Esophagus squamous epithelium (tissue), 5 donors: ENCODE data around the gene RAB36. TPM values are rescaled to one million over a fixed set of nuclear protein-coding genes. Genes with fewer than 3 reads are reported as not detected.

ENCODE experiments used
- DNase-seq: peaks from one replicate; lab custom pipeline; 2025; lab: John Stamatoyannopoulos, UW
- H3K27ac ChIP-seq, 4 donors: fragments of 200-600 bp; sonication (generic); one replicate each; pipeline ENCODE4 v1.5.1; 2016 to 2019; ENCODE audit warnings: mild to moderate bottlenecking in 1 of 4
- H3K27me3 ChIP-seq, 4 donors: fragments of 200-600 bp; sonication (generic); 1 replicate in 3 of 4; 2 replicates in 1 of 4; pipeline versions ENCODE4 v1.5.1 to v1.6.0; 2017 to 2021; ENCODE audit warnings: antibody characterized with exemption in 1 of 4
- H3K36me3 ChIP-seq, 3 donors: fragments of 200-600 bp; sonication (generic); one replicate each; pipeline ENCODE4 v1.5.1; 2016 to 2019
- H3K4me1 ChIP-seq, 3 donors: fragments of 200-600 bp; sonication (generic); one replicate each; pipeline ENCODE4 v1.5.1; 2017 to 2019
- H3K4me3 ChIP-seq, 4 donors: fragments of 200-600 bp; sonication (generic); 1 replicate in 3 of 4; 2 replicates in 1 of 4; pipeline ENCODE4 v1.5.1; 2016 to 2019; ENCODE audit warnings: mild to moderate bottlenecking in 2 of 4, moderate library complexity in 1 of 4
- H3K9me3 ChIP-seq, 3 donors: fragments of 200-600 bp; sonication (generic); one replicate each; pipeline ENCODE4 v1.5.1; 2016 to 2019
- CTCF ChIP-seq, 6 experiments: fragments of 450-650 bp in 4 of 6; fragments of 200-600 bp in 2 of 6; sonication (generic) in 2 of 6; IDR thresholded peaks; one replicate each; pipeline ENCODE4 v1.5.1; 2016 to 2019; ENCODE audit warnings: antibody characterized with exemption in 6 of 6, mild to moderate bottlenecking in 4 of 6, moderate library complexity in 4 of 6
- POLR2A ChIP-seq, 4 donors: fragments of 450-650 bp; IDR thresholded peaks; one replicate each; pipeline ENCODE4 v1.6.1; 2017; ENCODE audit warnings: antibody characterized with exemption in 4 of 4, mild to moderate bottlenecking in 4 of 4, moderate library complexity in 3 of 4
- WGBS, 2 donors: methylation state at CpG; one replicate each; pipeline ENCODE4 v1.1.5; 2018; 5-methylcytosine and 5-hydroxymethylcytosine counted together
- intact Hi-C: fragments of 100-400 bp; cut with DNase I; formaldehyde crosslinking; loops from one replicate; pipeline ENCODE4 v1.15.0; 2022
- total RNA-seq, 4 donors: library from RNA; depleted of rRNA; stranded (reverse); fragments of >200 nt; gene quantifications; one replicate each; pipeline ENCODE4 v1.1.0, GENCODE V29; 2016
- donor health status: DM: yes; HTN: yes; CAD: no.

Gene RAB36
- total RNA-seq, 4 donors from 2014 or later = 1.4 to 3.9 (median 2.3) TPM

DNA sequence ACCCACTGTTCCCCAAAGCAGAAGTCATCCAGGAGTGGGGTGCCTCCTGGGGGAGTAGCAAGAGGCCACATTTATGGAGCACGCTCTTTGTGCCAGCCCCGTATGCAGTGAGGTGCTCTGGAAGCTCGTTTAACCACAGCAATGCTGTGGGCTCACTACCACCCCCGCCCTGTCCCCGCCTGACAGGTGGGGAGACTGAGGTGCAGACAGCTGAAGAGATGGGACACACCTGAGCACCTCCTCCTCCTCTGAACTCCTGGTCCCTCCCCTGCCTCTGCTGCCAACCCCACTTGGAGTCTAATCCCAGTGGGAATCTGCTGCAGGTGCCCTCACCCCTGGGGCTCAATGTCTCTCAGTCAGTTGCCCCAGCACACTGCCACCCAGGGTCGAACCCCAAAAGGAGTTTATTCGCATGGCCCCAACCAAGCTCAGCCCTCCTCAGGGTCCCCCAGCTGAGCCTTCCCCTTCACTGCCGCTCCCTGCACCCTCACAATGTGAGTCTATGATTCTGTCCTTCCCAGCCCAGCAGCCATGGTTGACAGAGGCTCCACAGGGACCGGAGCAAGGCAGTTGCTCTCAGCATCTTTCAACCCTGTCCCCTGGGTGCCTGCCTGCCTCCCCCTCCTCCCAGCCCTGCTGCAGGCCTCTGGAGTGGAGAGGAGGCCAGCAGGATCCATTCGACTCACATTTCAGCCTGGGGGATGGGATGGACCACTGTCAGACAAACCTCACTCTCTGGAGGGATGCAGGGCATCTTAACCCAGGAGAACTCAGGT, 21.8 kb downstream of the RAB36 start:
- H3K9me3 ChIP-seq = no peaks in the 10 kb centered on the region
- no peak overlapping the region for H3K4me3 ChIP-seq
- no peaks in the 10 kb centered on the region for H3K36me3 ChIP-seq
- H3K27me3 ChIP-seq = no peaks in the 10 kb centered on the region
- intact Hi-C loops = no loop called here
- TF ChIP-seq POLR2A (IDR thresholded peaks at IDR 0.05) = no peak
- no peak for TF ChIP-seq CTCF (IDR thresholded peaks at IDR 0.05)
- peaks cover 0 to 12% (median 8%) of the 10 kb centered on the region in 3 donors for H3K4me1 ChIP-seq
- 69 to 81% methylated on average over 2 to 5 of the region's 10 CpGs for WGBS, 2 donors
- DNase-seq = no peak
- H3K27ac ChIP-seq = no peak overlapping the region

GRCh38 chr22:23168391-23169042, 23.2 kb downstream of the RAB36 start:
- Histone ChIP-seq H3K27me3 (no peaks in the 10 kb centered on the region), H3K27ac (no peak overlapping the region), H3K36me3 (no peaks in the 10 kb centered on the region), H3K4me1 (peaks cover 0 to 7% (median 6%) of the 10 kb centered on the region in 3 donors), H3K9me3 (no peaks in the 10 kb centered on the region), H3K4me3 (no peak overlapping the region)
- 94 to 100% methylated on average over 3 to 6 of the region's 9 CpGs for WGBS, 2 donors
- TF ChIP-seq CTCF (IDR thresholded peaks at IDR 0.05) (no peak), POLR2A (IDR thresholded peaks at IDR 0.05) (no peak)
- intact Hi-C loops = no loop called here
- no peak for DNase-seq

DNA sequence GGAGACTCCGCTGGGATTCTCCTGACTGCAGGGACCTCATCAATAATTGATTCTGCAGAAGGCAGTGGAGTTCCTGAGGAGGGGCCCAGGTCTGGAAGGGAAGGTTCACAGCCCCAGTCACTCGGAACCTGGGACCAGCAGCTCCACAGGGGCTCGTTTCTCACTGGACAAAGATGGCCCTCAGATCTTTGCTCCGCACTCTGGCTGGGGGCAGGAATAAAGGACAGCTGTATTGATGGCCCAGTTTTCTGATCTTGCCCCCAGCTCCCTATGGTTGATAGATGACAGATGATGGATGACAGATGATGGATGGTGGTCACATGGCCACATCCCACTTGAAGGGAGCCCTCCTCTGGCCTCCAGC, 23.7 kb downstream of the RAB36 start:
- WGBS, 2 donors = 92% methylated on average over 2 of the region's 4 CpGs; no CpG with 5 or more reads in 1 of the 2 donors
- no peaks in the 10 kb centered on the region for H3K36me3 ChIP-seq
- no peak overlapping the region for H3K27ac ChIP-seq
- no peaks in the 10 kb centered on the region for H3K9me3 ChIP-seq
- no peak overlapping the region for H3K4me3 ChIP-seq
- DNase-seq = no peak
- H3K27me3 ChIP-seq = no peaks in the 10 kb centered on the region
- intact Hi-C loops = no loop called here
- TF ChIP-seq POLR2A (IDR thresholded peaks at IDR 0.05) = no peak
- TF ChIP-seq CTCF (IDR thresholded peaks at IDR 0.05) = no peak
- peaks cover 0 to 6% (median under 1%) of the 10 kb centered on the region in 3 donors for H3K4me1 ChIP-seq

- no peaks in the 10 kb centered on the region for H3K36me3 ChIP-seq
- no peak for DNase-seq
- H3K4me3 ChIP-seq = no peak overlapping the region
- no peak for TF ChIP-seq CTCF (IDR thresholded peaks at IDR 0.05)
- no peak for TF ChIP-seq POLR2A (IDR thresholded peaks at IDR 0.05)
- H3K4me1 ChIP-seq = peaks cover 19 to 44% (median 21%) of the 10 kb centered on the region in 3 donors
- peaks cover 0 to 11% (median 0%) of the 10 kb centered on the region in 3 donors for H3K9me3 ChIP-seq
- H3K27ac ChIP-seq = no peak overlapping the region
- 88 to 90% methylated on average over 9 of the region's 10 CpGs for WGBS, 2 donors
- H3K27me3 ChIP-seq = no peaks in the 10 kb centered on the region
- intact Hi-C loops = no loop called here
These were observed 30.8 kb downstream of the RAB36 start for GRCh38 chr22:23175817-23176644.
